ENCODE data around the gene GLIS1. TPM values are rescaled to one million over a fixed set of nuclear protein-coding genes. Genes with fewer than 3 reads are reported as not detected.

The GLIS1 gene
- total RNA-seq, 1 experiment from 2014 or later, result 1.7 TPM

GRCh38 chr1:53733975-53734649 lies 4.9 kb downstream of the GLIS1 start:
- BruUV-seq (replicated peaks), result no TSS peak
- POLR2A ChIA-PET (ENCODE audit: unreplicated experiment), result no interaction called here
- Histone ChIP-seq H2AFZ (ENCODE audit: low read length) (no peak overlapping the region), H3K36me3 (ENCODE audit: low read depth, low read length) (no peaks in the 10 kb centered on the region), H3K4me2 (ENCODE audit: low read length) (peak overlapping the region; percentile 81), H4K20me1 (ENCODE audit: low read length) (no peaks in the 10 kb centered on the region), H3K79me2 (ENCODE audit: low read length) (peaks cover 23% of the 10 kb centered on the region; the same call in 1 of the 2 replicates), H3K4me1 (ENCODE audit: insufficient read depth, low read length) (peaks cover 52% of the 10 kb centered on the region), H3K9me2 (replicated peaks; ENCODE audit: low read length) (no peaks in the 10 kb centered on the region), H3K4me3 (ENCODE audit: low read length) (peak overlapping the region; percentile 52), H3F3A (ENCODE audit: low read length, unreplicated experiment) (peaks cover 3% of the 10 kb centered on the region), H3K9ac (ENCODE audit: low read length) (peak overlapping the region; percentile 97), H3K27me3 (ENCODE audit: low read length) (no peaks in the 10 kb centered on the region), H3K27ac (ENCODE audit: low read length) (peak overlapping the region; percentile 99), H3K9me3 (ENCODE audit: low read length) (no peaks in the 10 kb centered on the region)
- ATAC-seq, result peak; percentile 70
- CTCF ChIA-PET, result interaction anchor here (0.6 kb wide), 1 partner anchor 9 kb away, joined by 3 read pairs; no protein-coding TSS in a partner anchor
- peak; percentile 89 for DNase-seq
- intact Hi-C loops (cut with micrococcal nuclease), result loop anchor here (10.0 kb wide), 1 partner anchor 139 kb away; no protein-coding TSS in a partner anchor
- peak; percentile 30; the same call in 1 of the 2 replicates for TF ChIP-seq CTCF (conservative IDR thresholded peaks at IDR 0.05; ENCODE audit: low read depth, low read length)
- no peak for TF ChIP-seq EZH2phosphoT487 (IDR thresholded peaks at IDR 0.05; ENCODE audit: borderline replicate concordance, low read length)
- TF ChIP-seq EZH2 (IDR thresholded peaks at IDR 0.05; ENCODE audit: low read length, unreplicated experiment), result no peak

GRCh38 chr1:53733447-53733931 lies 5.5 kb downstream of the GLIS1 start:
- peaks cover 21% of the 10 kb centered on the region; the same call in 1 of the 2 replicates for H3K79me2 ChIP-seq (ENCODE audit: low read length)

More at GRCh38 chr1:53733447-53733931, 5.5 kb downstream of the GLIS1 start:
- H3K27ac ChIP-seq (ENCODE audit: low read length), result peak overlapping the region; percentile 99
- DNase-seq, result no peak
- BruUV-seq (replicated peaks), result TSS peak; percentile 70
- peaks cover 52% of the 10 kb centered on the region for H3K4me1 ChIP-seq (ENCODE audit: insufficient read depth, low read length)
- H4K20me1 ChIP-seq (ENCODE audit: low read length), result no peaks in the 10 kb centered on the region
- H3K4me2 ChIP-seq (ENCODE audit: low read length), result peak overlapping the region; percentile 81
- no peaks in the 10 kb centered on the region for H3K27me3 ChIP-seq (ENCODE audit: low read length)
- ATAC-seq, result no peak
- H3K4me3 ChIP-seq (ENCODE audit: low read length), result peak overlapping the region; percentile 52
- POLR2A ChIA-PET (ENCODE audit: unreplicated experiment), result no interaction called here
- no peak overlapping the region for H2AFZ ChIP-seq (ENCODE audit: low read length)
- intact Hi-C loops (cut with micrococcal nuclease), result loop anchor here (10.0 kb wide), 1 partner anchor 139 kb away; no protein-coding TSS in a partner anchor
- no peaks in the 10 kb centered on the region for H3K9me2 ChIP-seq (replicated peaks; ENCODE audit: low read length)
- H3K36me3 ChIP-seq (ENCODE audit: low read depth, low read length), result no peaks in the 10 kb centered on the region
- H3F3A ChIP-seq (ENCODE audit: low read length, unreplicated experiment), result peaks cover 3% of the 10 kb centered on the region
- CTCF ChIA-PET, result no interaction called here
- peak overlapping the region; percentile 97 for H3K9ac ChIP-seq (ENCODE audit: low read length)
- no peaks in the 10 kb centered on the region for H3K9me3 ChIP-seq (ENCODE audit: low read length)
- TF ChIP-seq EZH2 (IDR thresholded peaks at IDR 0.05; ENCODE audit: low read length, unreplicated experiment), result no peak
- no peak for TF ChIP-seq EZH2phosphoT487 (IDR thresholded peaks at IDR 0.05; ENCODE audit: borderline replicate concordance, low read length)
- no peak for TF ChIP-seq CTCF (conservative IDR thresholded peaks at IDR 0.05; ENCODE audit: low read depth, low read length)
